ENCODE results near the gene SPATA13.
"Not testable (repeated sequence)": the region's sequence is repeated elsewhere in the genome, so short reads cannot be mapped to it uniquely, and the experiment has no call there.

Gene SPATA13

GRCh38 chr13:24308068-24308445, 147.5 kb downstream of the SPATA13 start:
- H3K9ac ChIP-seq (ENCODE audit: low read depth, low read length), result no peak overlapping the region
- ATAC-seq (ENCODE audit: insufficient read depth, low read depth), result no peak
- no peaks in the 10 kb centered on the region for H3K4me1 ChIP-seq (ENCODE audit: insufficient read depth, low read length)
- no peak overlapping the region for H2AFZ ChIP-seq (ENCODE audit: low read depth, low read length)
- no peak overlapping the region for H3K4me2 ChIP-seq (ENCODE audit: insufficient read depth, low read length)
- no peaks in the 10 kb centered on the region for H3K9me3 ChIP-seq (ENCODE audit: insufficient read depth, low read length, severe bottlenecking)
- H4K20me1 ChIP-seq (ENCODE audit: insufficient read depth, low read length), result no peaks in the 10 kb centered on the region
- no peaks in the 10 kb centered on the region for H3K79me2 ChIP-seq (ENCODE audit: insufficient read depth, low read length)
- no peak for DNase-seq
- no peak for TF ChIP-seq CTCF (IDR thresholded peaks at IDR 0.05; ENCODE audit: borderline replicate concordance, extremely low read depth, low read length, poor library complexity, severe bottlenecking)
- TF ChIP-seq EZH2 (IDR thresholded peaks at IDR 0.05; ENCODE audit: borderline replicate concordance, low read depth, low read length, severe bottlenecking), result no peak
- no peak overlapping the region for H3K4me3 ChIP-seq (ENCODE audit: low read depth in 1 of 2, low read length in 2 of 2)
- H3K27ac ChIP-seq (ENCODE audit: low read length), result no peak overlapping the region
- peaks cover 8% of the 10 kb centered on the region for H3K36me3 ChIP-seq (ENCODE audit: insufficient read depth, low read length)
- no peaks in the 10 kb centered on the region for H3K27me3 ChIP-seq (ENCODE audit: insufficient read depth, low read length, poor library complexity)

DNA sequence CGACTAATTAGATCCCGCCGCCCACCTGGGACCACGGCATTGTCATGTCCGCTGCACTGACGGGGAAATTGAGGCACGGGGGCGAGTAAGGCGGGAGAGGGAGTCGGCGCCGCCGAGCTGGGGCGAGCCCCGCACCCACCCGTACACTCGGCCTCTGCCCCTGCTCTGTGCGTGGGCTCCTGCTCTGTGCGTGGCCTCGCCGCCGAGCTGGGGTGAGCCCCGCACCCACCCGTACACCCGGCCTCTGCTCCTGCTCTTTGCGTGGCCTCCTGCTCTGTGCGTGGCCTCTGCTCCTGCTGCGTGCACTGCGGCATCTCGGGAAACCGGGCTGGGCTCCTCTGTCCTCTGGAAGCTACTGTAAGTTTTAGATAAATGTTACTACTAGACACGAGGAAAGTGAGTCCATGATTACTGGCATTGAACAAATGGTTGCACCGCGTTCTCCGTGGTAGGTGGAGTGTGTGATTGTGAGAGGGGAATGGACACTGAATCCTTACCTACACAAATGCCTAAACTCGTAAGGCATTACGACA, 148.0 kb downstream of the SPATA13 start:
- H4K20me1 ChIP-seq (ENCODE audit: insufficient read depth, low read length), result no peaks in the 10 kb centered on the region
- H3K79me2 ChIP-seq (ENCODE audit: insufficient read depth, low read length), result no peaks in the 10 kb centered on the region
- no peak for TF ChIP-seq CTCF (IDR thresholded peaks at IDR 0.05; ENCODE audit: borderline replicate concordance, extremely low read depth, low read length, poor library complexity, severe bottlenecking)
- TF ChIP-seq EZH2 (IDR thresholded peaks at IDR 0.05; ENCODE audit: borderline replicate concordance, low read depth, low read length, severe bottlenecking), result no peak
- no peaks in the 10 kb centered on the region for H3K9me3 ChIP-seq (ENCODE audit: insufficient read depth, low read length, severe bottlenecking)
- no peak for ATAC-seq (ENCODE audit: insufficient read depth, low read depth)
- H3K4me3 ChIP-seq (ENCODE audit: low read depth in 1 of 2, low read length in 2 of 2), result no peak overlapping the region
- H2AFZ ChIP-seq (ENCODE audit: low read depth, low read length), result no peak overlapping the region
- H3K27me3 ChIP-seq (ENCODE audit: insufficient read depth, low read length, poor library complexity), result no peaks in the 10 kb centered on the region
- no peaks in the 10 kb centered on the region for H3K4me1 ChIP-seq (ENCODE audit: insufficient read depth, low read length)
- peaks cover 4% of the 10 kb centered on the region for H3K36me3 ChIP-seq (ENCODE audit: insufficient read depth, low read length)
- no peak for DNase-seq
- H3K9ac ChIP-seq (ENCODE audit: low read depth, low read length), result no peak overlapping the region
- H3K27ac ChIP-seq (ENCODE audit: low read length), result no peak overlapping the region
- H3K4me2 ChIP-seq (ENCODE audit: insufficient read depth, low read length), result no peak overlapping the region

- ATAC-seq (ENCODE audit: insufficient read depth, low read depth); H3K9me3 ChIP-seq (ENCODE audit: insufficient read depth, low read length, severe bottlenecking); H3K36me3 ChIP-seq (ENCODE audit: insufficient read depth, low read length); H3K27ac ChIP-seq (ENCODE audit: low read length); H3K9ac ChIP-seq (ENCODE audit: low read depth, low read length); H4K20me1 ChIP-seq (ENCODE audit: insufficient read depth, low read length); H2AFZ ChIP-seq (ENCODE audit: low read depth, low read length); H3K27me3 ChIP-seq (ENCODE audit: insufficient read depth, low read length, poor library complexity); H3K4me3 ChIP-seq (ENCODE audit: low read depth in 1 of 2, low read length in 2 of 2); DNase-seq; H3K4me1 ChIP-seq (ENCODE audit: insufficient read depth, low read length); H3K4me2 ChIP-seq (ENCODE audit: insufficient read depth, low read length); H3K79me2 ChIP-seq (ENCODE audit: insufficient read depth, low read length): not testable (repeated sequence)
These were observed 148.8 kb downstream of the SPATA13 start, which contains the start of gene C1QTNF9 for GRCh38 chr13:24309300-24309699. TSS of gene C1QTNF9 (plus strand) at chr13:24309580. CDS start at chr13:24316004, 6,424 bp downstream.

GRCh38 chr13:24313439-24313838, 152.9 kb downstream of the SPATA13 start:
- Histone ChIP-seq H3K4me3 (ENCODE audit: low read depth in 1 of 2, low read length in 2 of 2) (no peak overlapping the region), H3K4me1 (ENCODE audit: insufficient read depth, low read length) (no peaks in the 10 kb centered on the region), H3K9me3 (ENCODE audit: insufficient read depth, low read length, severe bottlenecking) (no peaks in the 10 kb centered on the region), H3K9ac (ENCODE audit: low read depth, low read length) (no peak overlapping the region), H3K36me3 (ENCODE audit: insufficient read depth, low read length) (no peaks in the 10 kb centered on the region), H3K27ac (ENCODE audit: low read length) (no peak overlapping the region), H3K79me2 (ENCODE audit: insufficient read depth, low read length) (no peaks in the 10 kb centered on the region), H2AFZ (ENCODE audit: low read depth, low read length) (no peak overlapping the region), H4K20me1 (ENCODE audit: insufficient read depth, low read length) (no peaks in the 10 kb centered on the region), H3K27me3 (ENCODE audit: insufficient read depth, low read length, poor library complexity) (no peaks in the 10 kb centered on the region), H3K4me2 (ENCODE audit: insufficient read depth, low read length) (no peak overlapping the region)
- DNase-seq, result no peak
- TF ChIP-seq EZH2 (IDR thresholded peaks at IDR 0.05; ENCODE audit: borderline replicate concordance, low read depth, low read length, severe bottlenecking) (no peak), CTCF (IDR thresholded peaks at IDR 0.05; ENCODE audit: borderline replicate concordance, extremely low read depth, low read length, poor library complexity, severe bottlenecking) (peak; percentile 45)
- no peak for ATAC-seq (ENCODE audit: insufficient read depth, low read depth)

GRCh38 chr13:24317835-24318234, 157.3 kb downstream of the SPATA13 start:
- H3K36me3 ChIP-seq (ENCODE audit: insufficient read depth, low read length); DNase-seq; H3K27ac ChIP-seq (ENCODE audit: low read length); H3K4me2 ChIP-seq (ENCODE audit: insufficient read depth, low read length); H3K9ac ChIP-seq (ENCODE audit: low read depth, low read length); H4K20me1 ChIP-seq (ENCODE audit: insufficient read depth, low read length); ATAC-seq (ENCODE audit: insufficient read depth, low read depth); H3K4me3 ChIP-seq (ENCODE audit: low read depth in 1 of 2, low read length in 2 of 2); H2AFZ ChIP-seq (ENCODE audit: low read depth, low read length); H3K4me1 ChIP-seq (ENCODE audit: insufficient read depth, low read length); H3K9me3 ChIP-seq (ENCODE audit: insufficient read depth, low read length, severe bottlenecking); H3K79me2 ChIP-seq (ENCODE audit: insufficient read depth, low read length); H3K27me3 ChIP-seq (ENCODE audit: insufficient read depth, low read length, poor library complexity): not testable (repeated sequence)

GRCh38 chr13:24318878-24319277, 158.4 kb downstream of the SPATA13 start:
- H2AFZ ChIP-seq (ENCODE audit: low read depth, low read length); H3K4me3 ChIP-seq (ENCODE audit: low read depth in 1 of 2, low read length in 2 of 2); H3K36me3 ChIP-seq (ENCODE audit: insufficient read depth, low read length); ATAC-seq (ENCODE audit: insufficient read depth, low read depth); H3K4me2 ChIP-seq (ENCODE audit: insufficient read depth, low read length); H3K4me1 ChIP-seq (ENCODE audit: insufficient read depth, low read length); H3K9ac ChIP-seq (ENCODE audit: low read depth, low read length); H3K27me3 ChIP-seq (ENCODE audit: insufficient read depth, low read length, poor library complexity); H3K9me3 ChIP-seq (ENCODE audit: insufficient read depth, low read length, severe bottlenecking); DNase-seq; H3K27ac ChIP-seq (ENCODE audit: low read length); H4K20me1 ChIP-seq (ENCODE audit: insufficient read depth, low read length); H3K79me2 ChIP-seq (ENCODE audit: insufficient read depth, low read length): not testable (repeated sequence)

Data from DND-41 (cell line).